Pancreas (tissue), 10 donors: ENCODE results near the gene GPR39. TPM values are rescaled to one million over a fixed set of nuclear protein-coding genes. Genes with fewer than 3 reads are reported as not detected.

Experiments used
- ATAC-seq, 4 donors: fragments of 200-7000 bp; cut with Tn5 transposase; one replicate each; pipeline versions ENCODE4 v1.8.0 to v1.9.1; 2020; ENCODE audit warnings: mild to moderate bottlenecking in 4 of 4, moderate library complexity in 4 of 4
- DNase-seq, 6 donors: peaks; one replicate each; pipeline ENCODE4 v3.0.0-alpha.2; 2020
- FAIRE-seq: peaks from 2 replicates; lab custom pipeline; 2012; peaks lifted over from hg19 to GRCh38; lab: Jason Lieb, UNC
- H3K27ac ChIP-seq, 4 donors: fragments of 200-600 bp; sonication (generic); 1 replicate in 3 of 4; 2 replicates in 1 of 4; pipeline versions ENCODE4 v1.5.0 to v1.8.0; 2020
- H3K27me3 ChIP-seq, 4 donors: fragments of 200-600 bp; one replicate each; pipeline ENCODE4 v1.8.0; 2021
- H3K36me3 ChIP-seq, 3 donors: fragments of 200-600 bp; sonication (generic) in 1 of 3; one replicate each; pipeline versions ENCODE4 v1.5.0 to v1.8.0; 2020 to 2021
- H3K4me1 ChIP-seq, 3 donors: fragments of 200-600 bp; one replicate each; pipeline ENCODE4 v1.8.0; 2021
- H3K4me3 ChIP-seq, 4 donors: fragments of 200-600 bp; sonication (generic) in 2 of 4; one replicate each; pipeline versions ENCODE4 v1.5.0 to v1.8.0; 2020 to 2021
- H3K9me3 ChIP-seq, 4 donors: fragments of 200-600 bp; one replicate each; pipeline ENCODE4 v1.8.0; 2021
- CTCF ChIP-seq, 4 donors: fragments of 200-600 bp; sonication (generic) in 3 of 4; IDR thresholded peaks; one replicate each; pipeline versions ENCODE4 v1.5.0 to v1.8.0; 2021; ENCODE audit warnings: antibody characterized with exemption in 4 of 4
- WGBS, 2 donors: extraction: QIAGEN DNeasy Blood & Tissue Kit; methylation state at CpG; one replicate each; pipeline ENCODE4 v1.1.7; 2013; 5-methylcytosine and 5-hydroxymethylcytosine counted together
- intact Hi-C, 3 donors: fragments of 100-400 bp; cut with DNase I; formaldehyde crosslinking; loops; one replicate each; pipeline versions ENCODE4 v1.11.1 to v1.14.2; 2022
- polyA plus RNA-seq, 2 donors: library from polyadenylated mRNA; stranded (reverse); fragments of 200-250 nt; gene quantifications; one replicate each; pipeline ENCODE4 v1.2.3, GENCODE V29; 2013
- total RNA-seq, 6 donors: library from RNA; stranded (reverse); fragmentation: NEBNext Ultra II Directional in 4 of 6; extraction: Animal tissue kit (Norgen Biotek cat#: 25700) in 4 of 6; gene quantifications; one replicate each; pipeline versions ENCODE4 v1.2.1 to v1.2.4, GENCODE V29; 2021 to 2023
- donor health status: healthy with polysubstance abuse.
- donor health status: DM: no; HTN: no; CAD: no; lungs with moderate emphysema.
- donor health status: DM: no; HTN: no; CAD: no.
- donor health status: control.
- donor health status: control.
- donor health status: Bipolar disorder and iron deficiency.
- donor health status: DM: yes; HTN: yes; CAD: no.
- donor health status: DM: no; HTN: no; CAD: no.
- donor health status: DM: no; HTN: no; CAD: no.
- donor health status: DM: yes; HTN: yes; CAD: no.

Gene GPR39
- total RNA-seq (1 to 10 TPM; 3.2 to 8.1 (median 4.5) TPM), polyA plus RNA-seq (1 to 10 TPM; 2.3 to 3.1 TPM)

GRCh38 chr2:132416723-132417395 lies at the start of gene GPR39:
TSS of gene GPR39 (plus strand) at chr2:132416805.
- no peak for FAIRE-seq
- Histone ChIP-seq H3K9me3 (no peaks in the 10 kb centered on the region), H3K27me3 (no peaks in the 10 kb centered on the region), H3K27ac (peak within 1 kb of the TSS; percentile 89 to 93 (median 92)), H3K36me3 (no peaks in the 10 kb centered on the region), H3K4me3 (peak within 1 kb of the TSS; percentile 36 to 61 (median 54)), H3K4me1 (peaks cover 11 to 28% (median 22%) of the 10 kb centered on the region in 3 donors)
- intact Hi-C loops = no loop called here
- TF ChIP-seq CTCF (IDR thresholded peaks at IDR 0.05) = no peak
- peak in 3 of 6 donors; percentile 25 to 71 (median 50) for DNase-seq
- WGBS, 2 donors = 22% methylated on average over 23 of the region's 23 CpGs
- peak; percentile 7 to 10 (median 8) for ATAC-seq

- no peaks in the 10 kb centered on the region for H3K4me1 ChIP-seq
- no peak for DNase-seq
- H3K9me3 ChIP-seq = no peaks in the 10 kb centered on the region
- no peak for TF ChIP-seq CTCF (IDR thresholded peaks at IDR 0.05)
- FAIRE-seq = no peak
- 36 to 42% methylated on average over 2 of the region's 2 CpGs for WGBS, 2 donors
- no peak for ATAC-seq
- H3K27me3 ChIP-seq = no peaks in the 10 kb centered on the region
- H3K36me3 ChIP-seq = no peaks in the 10 kb centered on the region
- intact Hi-C loops = no loop called here
- H3K27ac ChIP-seq = no peak overlapping the region
- H3K4me3 ChIP-seq = no peak overlapping the region
Measured at GRCh38 chr2:132368191-132368590, 48.4 kb upstream of the GPR39 start.

- TF ChIP-seq CTCF (IDR thresholded peaks at IDR 0.05) = no peak
- FAIRE-seq = no peak
Measured at GRCh38 chr2:132372276-132372675, 44.3 kb upstream of the GPR39 start.

GRCh38 chr2:132373391-132374135 lies 43.0 kb upstream of the GPR39 start:
- no peak overlapping the region for H3K27ac ChIP-seq
- DNase-seq = no peak
- no peaks in the 10 kb centered on the region for H3K4me1 ChIP-seq
- H3K9me3 ChIP-seq = no peaks in the 10 kb centered on the region
- no peak for ATAC-seq
- H3K4me3 ChIP-seq = no peak overlapping the region
- FAIRE-seq = no peak
- H3K27me3 ChIP-seq = no peaks in the 10 kb centered on the region
- WGBS, 2 donors = 74 to 79% methylated on average over 5 of the region's 5 CpGs
- intact Hi-C loops = no loop called here
- H3K36me3 ChIP-seq = no peaks in the 10 kb centered on the region
- TF ChIP-seq CTCF (IDR thresholded peaks at IDR 0.05) = no peak

More at GRCh38 chr2:132372276-132372675, 44.3 kb upstream of the GPR39 start:
- ATAC-seq (peak in 1 of 4 donors; percentile 26), DNase-seq (no peak)
- no peaks in the 10 kb centered on the region for H3K4me1 ChIP-seq
- H3K4me3 ChIP-seq = no peak overlapping the region
- WGBS, 2 donors = 89 to 92% methylated on average over 3 of the region's 3 CpGs
- intact Hi-C loops = no loop called here
- H3K27ac ChIP-seq = no peak overlapping the region
- no peaks in the 10 kb centered on the region for H3K27me3 ChIP-seq
- no peaks in the 10 kb centered on the region for H3K36me3 ChIP-seq
- no peaks in the 10 kb centered on the region for H3K9me3 ChIP-seq

- DNase-seq = no peak
- Histone ChIP-seq H3K4me3 (no peak overlapping the region), H3K27ac (no peak overlapping the region), H3K27me3 (no peaks in the 10 kb centered on the region), H3K4me1 (no peaks in the 10 kb centered on the region), H3K9me3 (no peaks in the 10 kb centered on the region), H3K36me3 (no peaks in the 10 kb centered on the region)
- no peak for TF ChIP-seq CTCF (IDR thresholded peaks at IDR 0.05)
- intact Hi-C loops = no loop called here
- FAIRE-seq = peak; percentile 26
- no peak for ATAC-seq
Measured at GRCh38 chr2:132374151-132374550, 42.5 kb upstream of the GPR39 start.
